Heart left ventricle (tissue), 13 donors: ENCODE results near the gene LMAN1.

Experiments
- CTCF ChIP-seq, 12 donors: fragments of 200-600 bp; sonication (generic) in 4 of 12; IDR thresholded peaks; one replicate each; pipeline versions ENCODE4 v1.5.0 to v1.8.0; 2018 to 2022; ENCODE audit warnings: antibody characterized with exemption in 12 of 12, mild to moderate bottlenecking in 5 of 12
- POLR2A ChIP-seq, 2 donors: fragments of 450-650 bp; IDR thresholded peaks; one replicate each; pipeline ENCODE4 v1.6.1; 2017; ENCODE audit warnings: antibody characterized with exemption in 2 of 2, mild to moderate bottlenecking in 2 of 2, moderate library complexity in 2 of 2
- donor health status: ischemic (EF 13 %, LVEDD 7.1; RV severe dilation, severe dysfunction).
- donor health status: DM: no; HTN: yes; CAD: no.
- donor health status: DM: no; HTN: no; CAD: no.
- donor health status: ischemic (EF 25% LVEDD 6.9; RV normal size, moderate dysfunction).
- donor health status: ischemic (EF 25% LVEDD 5.7; RV mildly dilated, moderate dysfunction).
- donor health status: ischemic (EF 35%, LVEDD 5.7; RV mildly dilated, moderate dysfunction).
- donor health status: nonischemic (EF 11% LVEDD 7.7; RV severe dilation, severe dysfunction).
- donor health status: DM: yes; HTN: yes; CAD: no.
- donor health status: PGD.
- donor health status: ischemic (EF 29% LVEDD 5.4; RV normal size, mild dysfunction).
- donor health status: nonischemic (EF 23%, LVEDD 6.1; RV moderate dilation, normal function).

- TF ChIP-seq POLR2A (IDR thresholded peaks at IDR 0.05): no peak
- TF ChIP-seq CTCF (IDR thresholded peaks at IDR 0.05): no peak
These were observed 34.3 kb upstream of the LMAN1 start for GRCh38 chr18:59393381-59393780.
